Right renal cortex interstitium (tissue), 3 donors: ENCODE results near the gene APBA3. TPM values are rescaled to one million over a fixed set of nuclear protein-coding genes. Genes with fewer than 3 reads are reported as not detected.
"Not testable (repeated sequence)": the region's sequence is repeated elsewhere in the genome, so short reads cannot be mapped to it uniquely, and the experiment has no call there.

Experiments used
- DNase-seq, 3 donors: peaks; one replicate each; pipeline ENCODE4 v3.0.0-alpha.2; 2013; ENCODE audit warnings: low read depth in 3 of 3, low spot score in 2 of 3
- polyA plus RNA-seq, 3 donors: library from polyadenylated mRNA; unstranded; fragments of 120-200 nt; gene quantifications; one replicate each; pipeline ENCODE4 v1.2.1, GENCODE V29; 2013; ENCODE audit not compliant: insufficient read length in 3 of 3

APBA3 gene
- polyA plus RNA-seq, 3 donors = 10.3 to 11.6 (median 11.3) TPM

- no peak for DNase-seq
These were observed 10.5 kb upstream of the APBA3 start, which contains the start of gene RAX2 for GRCh38 chr19:3771906-3772455. TSS of gene RAX2 (minus strand) at chr19:3772228. CDS start at chr19:3771742, 486 bp downstream.

GRCh38 chr19:3771000-3771905, 9.8 kb upstream of the APBA3 start:
- DNase-seq = no peak

GRCh38 chr19:3770136-3770999, 8.9 kb upstream of the APBA3 start:
- DNase-seq = no peak

- no peak for DNase-seq
These were observed 8.0 kb upstream of the APBA3 start for GRCh38 chr19:3769494-3769893.

- no peak for DNase-seq
These were observed 7.2 kb upstream of the APBA3 start for GRCh38 chr19:3768748-3769099.

- DNase-seq = no peak
These were observed 6.7 kb upstream of the APBA3 start for GRCh38 chr19:3768015-3768747.

GRCh38 chr19:3767050-3767449, 5.6 kb upstream of the APBA3 start:
- no peak for DNase-seq

- DNase-seq = no peak
These were observed 5.0 kb upstream of the APBA3 start for GRCh38 chr19:3766520-3766919.

GRCh38 chr19:3765757-3766156, 4.3 kb upstream of the APBA3 start:
- not testable (repeated sequence) for DNase-seq

- DNase-seq = no peak
These were observed 3.6 kb upstream of the APBA3 start for GRCh38 chr19:3765121-3765520.

GRCh38 chr19:3762501-3763459, 1.3 kb upstream of the APBA3 start, which contains the start of gene MRPL54:
TSS of gene MRPL54 (plus strand) at chr19:3762682. CDS start at chr19:3762701, 19 bp downstream.
- DNase-seq = peak; percentile 99 to 100 (median 99)

GRCh38 chr19:3762130-3762473, 610 bp upstream of the APBA3 start:
- DNase-seq = no peak

GRCh38 chr19:3760871-3761361, 576 bp downstream of the APBA3 start:
- no peak for DNase-seq

- no peak for DNase-seq
These were observed 1.8 kb downstream of the APBA3 start for GRCh38 chr19:3759482-3760254.

- not testable (repeated sequence) for DNase-seq
These were observed 3.2 kb downstream of the APBA3 start for GRCh38 chr19:3758297-3758696.

GRCh38 chr19:3757705-3758104, 3.8 kb downstream of the APBA3 start:
- DNase-seq = not testable (repeated sequence)

GRCh38 chr19:3753631-3754410, 7.7 kb downstream of the APBA3 start:
- no peak for DNase-seq

- DNase-seq = no peak
These were observed 9.0 kb downstream of the APBA3 start for GRCh38 chr19:3752492-3752891.
